HepG2 (cell line): ENCODE data around the gene FGF21. TPM values are rescaled to one million over a fixed set of nuclear protein-coding genes. Genes with fewer than 3 reads are reported as not detected.

Experiments used
- ATAD3A ChIP-seq: sonication (generic); formaldehyde crosslinking; IDR thresholded peaks from 2 replicates; pipeline ENCODE4 v1.4.0; 2020; ENCODE audit warnings: missing genetic modification reagents
- CHD2 ChIP-seq: IDR thresholded peaks from 2 replicates; pipeline ENCODE4 v1.6.1; 2011; ENCODE audit warnings: low read depth, low read length, improper control_type of control experiment
- FOSL1 ChIP-seq: sonication (generic); formaldehyde crosslinking; IDR thresholded peaks from 2 replicates; pipeline ENCODE4 v1.9.0; 2021; ENCODE audit warnings: missing genetic modification reagents, borderline replicate concordance
- KMT2A ChIP-seq: sonication (generic); formaldehyde crosslinking; IDR thresholded peaks from 2 replicates; pipeline ENCODE4 v1.4.0; 2020; ENCODE audit warnings: missing genetic modification reagents
- NFRKB ChIP-seq: fragments of 450-650 bp; IDR thresholded peaks from 2 replicates; pipeline ENCODE4 v1.6.1; 2017
- PAF1 ChIP-seq: IDR thresholded peaks from 2 replicates; pipeline ENCODE4 v1.6.1; 2016; ENCODE audit warnings: missing genetic modification reagents, missing compliant biosample characterization
- PHF20 ChIP-seq: sonication (generic); formaldehyde crosslinking; IDR thresholded peaks from 2 replicates; pipeline ENCODE4 v1.5.0; 2020; ENCODE audit warnings: mild to moderate bottlenecking, missing genetic modification reagents
- RARA ChIP-seq: IDR thresholded peaks from 2 replicates; pipeline ENCODE4 v1.6.1; 2016; ENCODE audit warnings: missing genetic modification reagents, missing compliant biosample characterization
- RBM39 ChIP-seq: fragments of 200-400 bp; formaldehyde crosslinking; IDR thresholded peaks from one replicate; pipeline ENCODE4 v1.6.1; 2018; ENCODE audit warnings: antibody characterized with exemption, mild to moderate bottlenecking, low read depth, low read length; ENCODE audit not compliant: poor library complexity, severe bottlenecking
- SUZ12 ChIP-seq: fragments of 150-350 bp; IDR thresholded peaks from 2 replicates; pipeline ENCODE4 v1.6.1; 2014; ENCODE audit warnings: low read depth, low read length
- TCF12 ChIP-seq, 2 experiments: fragments of 450-650 bp in 1 of 2; sonication (generic) in 1 of 2; formaldehyde crosslinking in 1 of 2; IDR thresholded peaks; 2 replicates each; pipeline versions ENCODE4 v1.6.1 to v1.8.0; 2017 to 2022; ENCODE audit warnings: antibody characterized with exemption in 1 of 2, mild to moderate bottlenecking in 1 of 2, missing genetic modification reagents in 1 of 2, moderate library complexity in 1 of 2
- ZFP82 ChIP-seq: sonication (generic); formaldehyde crosslinking; IDR thresholded peaks from 2 replicates; pipeline ENCODE4 v1.5.1; 2020; ENCODE audit warnings: mild to moderate bottlenecking, missing genetic modification reagents, borderline replicate concordance
- ZNF446 ChIP-seq: sonication (generic); formaldehyde crosslinking; IDR thresholded peaks from 2 replicates; pipeline ENCODE4 v1.5.0; 2020; ENCODE audit warnings: mild to moderate bottlenecking, missing genetic modification reagents
- ZNF556 ChIP-seq: sonication (generic); formaldehyde crosslinking; IDR thresholded peaks from 2 replicates; pipeline ENCODE4 v1.4.0; 2020; ENCODE audit warnings: mild to moderate bottlenecking, missing genetic modification reagents, borderline replicate concordance
- ZNF713 ChIP-seq: sonication (generic); formaldehyde crosslinking; IDR thresholded peaks from 2 replicates; pipeline ENCODE4 v1.4.0; 2020; ENCODE audit warnings: mild to moderate bottlenecking, missing genetic modification reagents
- ZNF83 ChIP-seq: sonication (generic); formaldehyde crosslinking; IDR thresholded peaks from 2 replicates; pipeline ENCODE4 v1.4.0; 2020; ENCODE audit warnings: missing genetic modification reagents, mild to moderate bottlenecking, borderline replicate concordance
- polyA plus RNA-seq, 8 experiments: library from polyadenylated mRNA; depleted of rRNA in 3 of 8; stranded (reverse) in 7 of 8; unstranded in 1 of 8; fragments of >200 nt; fragmentation: Illumina TruSeq in 4 of 8; extraction: Trizol in 4 of 8; gene quantifications; 2 replicates each; pipeline versions ENCODE4 v1.2.1 to v1.2.3, GENCODE V29; 2011 to 2016; ENCODE audit warnings: low read depth in 4 of 8, missing spikeins in 1 of 8, mixed read lengths in 1 of 8; ENCODE audit not compliant: insufficient read depth in 1 of 8
- total RNA-seq, 5 experiments: library from RNA; depleted of rRNA; stranded (reverse); fragments of >200 nt; fragmentation: Illumina TruSeq; extraction: Trizol; gene quantifications; 2 replicates each; pipeline ENCODE4 v1.2.3, GENCODE V29; 2016; ENCODE audit warnings: low read depth in 1 of 5
- TF ChIP-seq, protein P1 (sequence below): IDR thresholded peaks from 2 replicates; pipeline ENCODE4 v1.6.1; 2016; ENCODE audit warnings: low read depth, missing genetic modification reagents, missing compliant biosample characterization
- TF ChIP-seq, protein P2 (sequence below): sonication (generic); formaldehyde crosslinking; IDR thresholded peaks from 2 replicates; pipeline ENCODE4 v1.9.0; 2021; ENCODE audit warnings: missing genetic modification reagents, borderline replicate concordance
- TF ChIP-seq, protein P3 (sequence below): sonication (generic); formaldehyde crosslinking; IDR thresholded peaks from 2 replicates; pipeline ENCODE4 v1.4.0; 2020; ENCODE audit warnings: mild to moderate bottlenecking, missing genetic modification reagents

Gene FGF21
- total and polyA plus RNA-seq, 2 of the 13 experiments (the other 11 are each of a cell fraction or from before 2014, with no cell fraction given): 0.17 TPM; not detected in 1

DNA sequence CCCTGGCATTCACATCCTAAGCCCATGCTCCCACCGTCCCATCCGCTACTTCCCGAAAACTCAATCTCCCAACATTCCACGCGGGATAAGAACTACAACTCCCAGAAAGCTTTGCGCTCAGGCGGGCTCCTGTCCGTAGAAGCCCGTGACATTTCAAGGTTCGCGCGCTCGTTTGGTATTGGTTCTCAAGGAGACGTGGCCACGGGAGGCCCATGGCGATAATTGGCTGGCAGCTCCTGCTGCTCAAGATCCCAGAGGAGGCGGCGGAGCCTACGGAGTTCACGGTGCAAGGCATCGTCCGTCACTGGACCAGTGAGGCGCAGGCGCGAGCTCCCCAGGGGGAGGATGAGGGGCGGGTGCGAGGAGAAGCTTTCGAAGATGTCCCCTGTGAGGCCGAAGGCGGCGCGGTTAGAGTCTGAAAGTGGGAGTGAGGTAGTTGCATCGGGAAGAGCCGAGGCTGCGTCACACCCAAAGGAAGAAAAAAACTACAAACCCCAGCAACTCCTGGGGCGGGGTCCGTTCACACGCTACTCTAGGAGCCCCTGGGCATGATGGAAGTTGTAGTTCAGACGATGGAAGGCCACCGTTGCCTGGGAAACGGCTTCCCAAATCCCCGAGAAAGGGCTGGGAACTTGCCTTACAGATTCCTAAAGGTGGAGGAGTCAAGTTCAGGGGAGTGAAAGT lies 34.6 kb upstream of the FGF21 start (continued):
- TF ChIP-seq ZNF713 (CRISPR knock-in tag) (no peak), ZNF556 (CRISPR knock-in tag) (peak; percentile 37; the same call in 1 of the 2 replicates), CHD2 (peak; percentile 72), ZFP82 (CRISPR knock-in tag) (no peak), NFRKB (no peak), ZNF83 (CRISPR knock-in tag) (no peak), RARA (CRISPR knock-in tag) (0 out of 2 replicates have a peak, but pooled peaks have one; percentile 11), ATAD3A (CRISPR knock-in tag) (no peak), ZNF446 (CRISPR knock-in tag) (no peak), SUZ12 (peak; percentile 96), TCF12 (IDR thresholded peaks at IDR 0.05) (no peak), TCF12 (CRISPR knock-in tag; IDR thresholded peaks at IDR 0.05) (no peak), PAF1 (no peak), FOSL1 (CRISPR knock-in tag) (no peak), PHF20 (CRISPR knock-in tag) (peak; percentile 46; the same call in 1 of the 2 replicates), KMT2A (CRISPR knock-in tag) (no peak), RBM39 (peak; percentile 29)
- TF ChIP-seq, protein P1, sequence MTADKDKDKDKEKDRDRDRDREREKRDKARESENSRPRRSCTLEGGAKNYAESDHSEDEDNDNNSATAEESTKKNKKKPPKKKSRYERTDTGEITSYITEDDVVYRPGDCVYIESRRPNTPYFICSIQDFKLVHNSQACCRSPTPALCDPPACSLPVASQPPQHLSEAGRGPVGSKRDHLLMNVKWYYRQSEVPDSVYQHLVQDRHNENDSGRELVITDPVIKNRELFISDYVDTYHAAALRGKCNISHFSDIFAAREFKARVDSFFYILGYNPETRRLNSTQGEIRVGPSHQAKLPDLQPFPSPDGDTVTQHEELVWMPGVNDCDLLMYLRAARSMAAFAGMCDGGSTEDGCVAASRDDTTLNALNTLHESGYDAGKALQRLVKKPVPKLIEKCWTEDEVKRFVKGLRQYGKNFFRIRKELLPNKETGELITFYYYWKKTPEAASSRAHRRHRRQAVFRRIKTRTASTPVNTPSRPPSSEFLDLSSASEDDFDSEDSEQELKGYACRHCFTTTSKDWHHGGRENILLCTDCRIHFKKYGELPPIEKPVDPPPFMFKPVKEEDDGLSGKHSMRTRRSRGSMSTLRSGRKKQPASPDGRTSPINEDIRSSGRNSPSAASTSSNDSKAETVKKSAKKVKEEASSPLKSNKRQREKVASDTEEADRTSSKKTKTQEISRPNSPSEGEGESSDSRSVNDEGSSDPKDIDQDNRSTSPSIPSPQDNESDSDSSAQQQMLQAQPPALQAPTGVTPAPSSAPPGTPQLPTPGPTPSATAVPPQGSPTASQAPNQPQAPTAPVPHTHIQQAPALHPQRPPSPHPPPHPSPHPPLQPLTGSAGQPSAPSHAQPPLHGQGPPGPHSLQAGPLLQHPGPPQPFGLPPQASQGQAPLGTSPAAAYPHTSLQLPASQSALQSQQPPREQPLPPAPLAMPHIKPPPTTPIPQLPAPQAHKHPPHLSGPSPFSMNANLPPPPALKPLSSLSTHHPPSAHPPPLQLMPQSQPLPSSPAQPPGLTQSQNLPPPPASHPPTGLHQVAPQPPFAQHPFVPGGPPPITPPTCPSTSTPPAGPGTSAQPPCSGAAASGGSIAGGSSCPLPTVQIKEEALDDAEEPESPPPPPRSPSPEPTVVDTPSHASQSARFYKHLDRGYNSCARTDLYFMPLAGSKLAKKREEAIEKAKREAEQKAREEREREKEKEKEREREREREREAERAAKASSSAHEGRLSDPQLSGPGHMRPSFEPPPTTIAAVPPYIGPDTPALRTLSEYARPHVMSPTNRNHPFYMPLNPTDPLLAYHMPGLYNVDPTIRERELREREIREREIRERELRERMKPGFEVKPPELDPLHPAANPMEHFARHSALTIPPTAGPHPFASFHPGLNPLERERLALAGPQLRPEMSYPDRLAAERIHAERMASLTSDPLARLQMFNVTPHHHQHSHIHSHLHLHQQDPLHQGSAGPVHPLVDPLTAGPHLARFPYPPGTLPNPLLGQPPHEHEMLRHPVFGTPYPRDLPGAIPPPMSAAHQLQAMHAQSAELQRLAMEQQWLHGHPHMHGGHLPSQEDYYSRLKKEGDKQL: no peak
- TF ChIP-seq, protein P2, sequence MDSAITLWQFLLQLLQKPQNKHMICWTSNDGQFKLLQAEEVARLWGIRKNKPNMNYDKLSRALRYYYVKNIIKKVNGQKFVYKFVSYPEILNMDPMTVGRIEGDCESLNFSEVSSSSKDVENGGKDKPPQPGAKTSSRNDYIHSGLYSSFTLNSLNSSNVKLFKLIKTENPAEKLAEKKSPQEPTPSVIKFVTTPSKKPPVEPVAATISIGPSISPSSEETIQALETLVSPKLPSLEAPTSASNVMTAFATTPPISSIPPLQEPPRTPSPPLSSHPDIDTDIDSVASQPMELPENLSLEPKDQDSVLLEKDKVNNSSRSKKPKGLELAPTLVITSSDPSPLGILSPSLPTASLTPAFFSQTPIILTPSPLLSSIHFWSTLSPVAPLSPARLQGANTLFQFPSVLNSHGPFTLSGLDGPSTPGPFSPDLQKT: no peak
- TF ChIP-seq, protein P3, sequence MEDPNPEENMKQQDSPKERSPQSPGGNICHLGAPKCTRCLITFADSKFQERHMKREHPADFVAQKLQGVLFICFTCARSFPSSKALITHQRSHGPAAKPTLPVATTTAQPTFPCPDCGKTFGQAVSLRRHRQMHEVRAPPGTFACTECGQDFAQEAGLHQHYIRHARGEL: no peak
